Activated gamma-delta T cell treated with anti-CD3 and anti-CD28 coated beads, Interleukin-2, amount 50 U/mL, for 16 hours (primary cell): ENCODE measurements around the gene PSMA8.
"Not testable (repeated sequence)": the region's sequence is repeated elsewhere in the genome, so short reads cannot be mapped to it uniquely, and the experiment has no call there.

Experiments
- DNase-seq: peaks from one replicate; pipeline ENCODE4 v3.0.0-alpha.2; 2020; ENCODE audit warnings: low read depth

The PSMA8 gene

DNA sequence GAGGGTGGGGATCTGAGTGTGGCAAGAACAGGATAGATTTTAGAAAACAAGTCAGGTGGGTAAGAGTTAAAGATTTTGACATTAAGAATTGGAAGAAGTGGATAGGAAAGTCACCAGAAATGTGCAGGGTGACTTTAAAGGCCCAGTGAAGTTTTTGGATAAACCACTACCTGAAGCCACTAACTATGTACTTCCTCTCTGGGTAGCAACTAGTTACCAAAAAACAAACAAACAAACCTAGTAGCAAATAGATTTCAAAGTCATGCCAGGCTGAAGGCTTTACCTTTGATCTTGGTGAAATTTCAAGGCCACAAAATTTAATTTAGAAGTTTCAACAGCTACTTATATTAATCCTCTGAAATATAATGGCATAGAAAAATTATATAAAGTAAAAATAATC, 42.5 kb downstream of the PSMA8 start:
- DNase-seq = no peak

DNA sequence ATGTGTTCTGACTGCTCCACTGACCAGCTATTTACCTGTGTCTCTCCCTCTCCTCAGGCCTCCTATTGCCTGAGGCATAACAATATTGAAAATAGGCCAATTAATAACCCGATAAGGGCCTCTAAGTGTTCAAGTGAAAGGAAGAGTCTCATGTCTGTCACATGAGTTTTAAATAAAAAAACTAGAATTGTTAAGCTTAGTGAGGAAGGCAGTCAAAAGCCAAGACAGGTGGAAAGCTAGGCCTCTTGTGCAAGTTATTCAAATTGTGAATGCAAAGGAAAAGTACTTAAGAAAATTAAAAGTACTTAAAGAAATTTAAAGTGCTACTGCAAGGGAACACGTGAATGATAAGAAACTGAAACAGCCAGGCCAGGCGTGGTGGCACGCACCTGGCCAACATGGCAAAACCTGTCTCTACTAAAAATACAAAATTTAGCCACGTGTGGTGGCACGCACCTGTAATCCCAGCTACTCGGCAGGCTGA, 47.7 kb downstream of the PSMA8 start:
- no peak for DNase-seq

DNA sequence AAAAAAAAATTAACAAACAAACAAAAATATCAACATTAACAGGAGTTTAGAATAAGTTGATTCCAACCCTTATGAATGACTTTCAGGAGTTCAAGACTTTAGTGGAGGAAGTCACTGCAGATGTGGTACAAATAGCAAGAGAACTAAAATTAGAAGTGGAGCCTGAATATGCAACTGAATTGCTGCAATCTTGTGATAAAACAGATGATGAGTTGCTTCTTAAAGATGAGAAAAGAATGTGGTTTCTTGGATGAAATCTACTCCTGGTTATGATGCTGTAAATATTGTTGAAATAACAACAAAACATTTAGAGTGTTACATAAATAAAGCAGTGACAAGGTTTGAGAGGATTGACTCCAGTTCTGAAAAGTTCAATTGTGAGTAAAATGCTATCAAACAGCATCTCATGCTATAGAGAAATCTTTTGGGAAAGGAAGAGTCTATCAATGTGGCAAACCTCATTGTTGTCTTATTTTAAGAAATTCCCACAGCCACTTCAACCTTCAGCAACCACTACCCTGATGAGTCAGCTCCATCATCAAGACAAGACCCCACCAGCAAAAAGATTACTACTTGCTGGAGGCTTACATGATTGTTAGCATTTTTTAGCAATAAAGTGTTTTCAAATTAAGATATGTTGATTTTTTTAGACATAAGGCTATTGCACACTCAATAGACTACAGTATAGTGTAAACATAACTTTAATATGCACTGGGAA, 49.9 kb downstream of the PSMA8 start:
- DNase-seq = no peak

DNA sequence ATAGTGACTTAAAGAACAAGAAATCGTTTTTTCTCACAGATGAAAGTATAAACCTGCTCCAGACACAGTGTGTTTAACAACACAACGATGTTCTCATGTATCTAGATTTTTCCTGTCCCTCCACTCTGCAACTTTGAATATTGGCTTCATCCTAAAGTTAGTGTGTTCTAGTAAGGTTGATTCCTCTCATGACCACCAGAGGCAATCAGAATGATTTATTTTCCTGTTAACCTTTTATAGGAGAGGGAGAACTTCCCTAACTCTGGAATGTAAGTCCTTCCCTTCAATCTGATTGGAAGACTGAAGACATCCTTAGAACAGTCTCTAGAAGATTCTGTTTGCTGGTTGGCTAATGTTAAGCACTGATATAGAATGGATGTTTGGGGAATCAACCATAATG, 51.6 kb downstream of the PSMA8 start:
- no peak for DNase-seq

DNA sequence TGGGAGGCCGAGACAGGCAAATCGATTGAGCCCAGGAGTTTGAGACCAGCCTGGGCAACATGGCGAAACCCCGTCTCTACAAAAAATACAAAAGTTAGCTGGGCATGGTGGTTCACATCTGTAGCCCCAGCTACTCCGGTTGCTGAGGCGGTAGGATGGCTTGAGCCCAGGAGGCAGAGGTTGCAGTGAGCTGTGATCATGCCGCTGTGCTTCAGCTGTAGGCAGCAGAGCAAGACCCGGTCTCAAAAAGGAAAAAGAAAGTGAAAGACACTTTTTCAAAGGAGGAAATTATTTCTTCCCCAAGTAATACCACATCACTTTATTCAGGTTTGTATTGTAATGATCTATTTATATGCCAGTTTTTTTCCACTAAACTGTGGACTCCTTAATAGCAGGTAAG, 56.8 kb downstream of the PSMA8 start:
- DNase-seq = no peak

DNA sequence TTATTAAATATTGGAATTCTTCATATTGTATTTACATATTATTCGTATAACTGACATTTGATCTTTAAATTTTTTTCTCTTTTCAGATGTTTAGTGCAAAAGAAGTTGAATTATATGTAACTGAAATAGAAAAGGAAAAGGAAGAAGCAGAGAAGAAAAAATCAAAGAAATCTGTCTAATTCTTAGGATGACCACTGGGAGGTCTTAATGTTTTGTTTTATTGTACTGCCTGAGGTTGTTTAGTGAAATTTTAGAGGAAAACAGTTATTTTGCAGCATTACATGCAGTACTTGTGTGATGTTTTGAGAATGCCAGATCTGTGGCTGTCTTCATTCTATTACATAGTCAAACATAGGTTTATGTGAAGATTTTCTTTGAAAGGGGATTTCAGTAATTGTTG, 58.6 kb downstream of the PSMA8 start:
- no peak for DNase-seq

DNA sequence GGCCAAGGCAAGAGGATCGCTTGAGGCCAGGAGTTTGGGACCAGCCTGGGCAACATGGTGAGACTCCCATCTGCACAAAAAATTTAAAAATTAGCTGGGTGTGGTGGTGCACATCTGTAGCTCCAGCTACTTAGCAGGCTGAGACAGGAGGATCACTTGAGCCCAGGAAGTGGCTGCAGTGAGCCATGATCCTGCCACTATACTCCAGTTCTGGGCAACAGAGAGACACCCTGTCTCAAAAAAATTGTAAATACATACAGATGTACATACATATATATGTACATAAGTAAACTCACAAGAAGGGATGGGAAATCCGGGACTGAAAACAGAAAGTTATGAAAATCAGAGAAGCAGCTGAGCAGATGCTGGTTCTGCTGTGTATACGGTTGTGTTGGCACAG, 62.9 kb downstream of the PSMA8 start:
- no peak for DNase-seq

DNA sequence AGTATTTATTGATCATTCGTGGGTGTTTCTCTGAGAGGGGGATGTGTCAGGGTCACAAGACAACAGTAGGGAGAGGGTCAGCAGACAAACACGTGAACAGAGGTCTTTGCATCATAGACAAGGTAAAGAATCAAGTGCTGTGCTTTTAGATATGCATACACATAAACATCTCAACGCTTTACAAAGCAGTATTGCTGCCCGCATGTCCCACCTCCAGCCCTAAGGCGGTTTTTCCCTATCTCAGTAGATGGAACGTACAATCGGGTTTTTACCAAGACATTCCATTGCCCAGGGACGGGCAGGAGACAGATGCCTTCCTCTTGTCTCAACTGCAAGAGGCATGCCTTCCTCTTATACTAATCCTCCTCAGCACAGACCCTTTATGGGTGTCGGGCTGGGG, 68.3 kb downstream of the PSMA8 start:
- not testable (repeated sequence) for DNase-seq

DNA sequence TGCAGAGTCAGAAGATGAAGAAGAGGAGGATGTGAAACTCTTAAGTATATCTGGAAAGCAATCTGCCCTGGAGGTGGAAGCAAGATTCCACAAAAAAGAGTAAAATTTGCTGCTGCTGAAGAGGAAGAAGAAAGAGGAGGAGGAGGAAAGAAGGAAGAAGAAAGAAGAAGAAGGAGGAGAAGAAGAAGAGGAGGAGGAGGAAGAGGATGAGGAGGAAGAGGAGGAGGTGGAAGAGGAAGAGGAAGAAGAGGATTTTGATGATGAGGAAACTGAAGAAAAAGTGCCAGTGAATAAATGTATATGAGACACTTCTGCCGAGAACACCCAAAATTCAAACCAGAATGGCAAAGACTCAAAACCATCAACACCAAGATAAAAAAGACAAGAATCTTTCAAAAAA, 71.6 kb downstream of the PSMA8 start:
- no peak for DNase-seq

DNA sequence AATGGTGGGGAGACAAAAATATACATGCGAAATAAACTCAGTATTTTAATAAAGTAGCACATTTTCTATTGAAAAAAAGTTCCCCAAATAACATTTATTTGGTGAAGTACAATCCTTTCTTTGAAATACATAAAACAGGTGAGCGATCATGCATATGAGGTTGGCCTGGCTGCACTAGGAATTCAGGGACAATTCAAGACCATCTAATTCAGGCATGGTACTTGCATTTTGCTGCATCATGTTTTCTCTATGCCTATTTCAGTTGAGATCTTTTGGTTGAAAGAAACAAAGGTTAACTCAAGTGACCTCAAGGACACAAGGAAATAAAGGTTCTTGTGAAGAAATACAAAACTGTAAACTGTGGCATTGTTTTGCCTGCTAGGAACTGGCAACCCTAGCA, 72.8 kb downstream of the PSMA8 start:
- DNase-seq = no peak

DNA sequence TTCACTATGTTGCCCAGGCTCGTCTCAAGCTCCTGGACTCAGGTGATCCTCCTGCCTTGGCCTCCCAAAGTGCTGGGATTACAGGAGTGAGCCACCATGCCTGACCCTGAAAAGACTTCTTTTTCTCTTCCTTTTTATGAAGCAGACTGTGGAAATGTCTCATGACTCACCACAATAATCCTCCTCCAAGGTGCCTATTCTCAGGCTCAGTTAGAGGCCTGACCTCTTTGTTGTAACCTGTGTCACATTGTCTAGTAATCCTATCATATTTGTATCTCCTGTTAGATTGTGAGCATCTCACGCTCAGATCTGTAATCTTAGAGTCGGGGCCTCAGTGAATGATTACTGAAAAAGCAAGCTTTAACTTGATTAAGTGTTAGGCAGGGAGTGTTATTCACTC, 74.3 kb downstream of the PSMA8 start:
- DNase-seq = no peak

DNA sequence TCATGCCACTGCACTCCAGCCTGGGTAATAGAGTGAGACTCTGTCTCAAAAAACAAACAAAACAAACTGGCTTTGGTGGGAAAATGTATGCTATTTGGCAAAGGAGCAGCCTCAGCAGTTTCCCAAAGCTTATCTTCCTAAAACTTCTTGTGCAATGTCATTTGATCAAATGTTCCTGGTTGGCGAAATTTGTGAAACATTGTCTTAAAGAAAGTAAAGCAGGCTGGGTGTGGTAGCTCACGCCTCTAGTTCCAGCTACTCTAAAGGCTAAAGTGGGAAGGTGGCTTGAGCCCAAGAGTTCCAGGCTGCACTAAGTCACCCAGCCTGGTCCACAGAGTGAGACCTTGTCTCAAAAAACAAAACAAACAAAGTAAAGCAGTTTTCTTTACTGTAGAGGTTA, 75.3 kb downstream of the PSMA8 start:
- DNase-seq = no peak

DNA sequence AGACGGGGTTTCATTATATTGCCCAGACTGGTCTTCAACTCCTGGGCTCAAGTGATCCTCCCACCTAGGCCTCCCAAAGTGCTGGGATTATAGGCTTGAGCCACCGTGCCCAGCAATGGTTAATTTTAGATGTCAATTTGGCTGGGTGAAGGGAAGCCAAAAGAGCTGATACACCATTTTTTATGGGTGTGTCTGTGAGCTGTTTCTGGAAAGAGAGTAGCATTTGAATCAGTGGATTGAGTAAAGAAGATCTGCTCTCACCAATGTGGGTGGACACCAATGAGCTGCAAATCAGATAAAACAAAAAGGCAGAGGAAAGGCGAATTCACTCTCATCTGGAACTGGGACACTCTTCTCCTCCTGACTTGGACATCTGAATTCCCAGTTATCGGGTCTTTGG, 76.5 kb downstream of the PSMA8 start:
- no peak for DNase-seq

DNA sequence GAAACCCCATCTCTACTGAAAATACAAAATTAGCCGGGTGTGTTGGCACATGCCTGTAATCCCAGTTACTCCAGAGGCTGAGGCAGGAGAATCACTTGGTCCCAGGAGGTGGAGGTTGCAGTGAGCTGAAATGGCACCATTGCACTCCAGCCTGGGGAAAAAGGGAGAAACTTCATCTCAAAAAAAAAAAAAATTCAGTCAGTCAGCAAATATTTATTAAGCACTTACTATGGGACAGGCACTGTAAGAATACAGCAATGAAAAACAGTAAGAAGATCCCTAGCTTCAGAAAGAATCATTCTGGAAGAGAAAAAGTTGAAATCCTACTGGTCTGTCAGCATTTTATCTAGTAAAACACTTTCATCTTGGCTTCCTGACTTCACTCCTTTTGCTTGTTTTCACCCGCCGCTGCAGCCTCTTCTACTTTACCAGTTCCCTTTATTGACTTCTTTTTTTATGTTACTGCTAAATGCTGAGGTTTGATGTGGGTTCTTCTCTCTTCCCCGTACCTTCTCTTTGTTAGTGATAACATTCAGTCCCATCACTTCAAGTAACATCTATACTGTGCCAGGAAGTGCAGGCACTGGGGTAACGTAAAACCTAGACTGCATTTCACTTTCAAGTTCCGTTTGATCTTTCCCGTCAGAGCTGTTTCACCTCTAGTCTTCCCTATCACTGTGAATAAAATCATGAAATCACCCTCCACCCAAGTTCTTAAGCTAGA, 81.7 kb downstream of the PSMA8 start:
- DNase-seq = no peak

DNA sequence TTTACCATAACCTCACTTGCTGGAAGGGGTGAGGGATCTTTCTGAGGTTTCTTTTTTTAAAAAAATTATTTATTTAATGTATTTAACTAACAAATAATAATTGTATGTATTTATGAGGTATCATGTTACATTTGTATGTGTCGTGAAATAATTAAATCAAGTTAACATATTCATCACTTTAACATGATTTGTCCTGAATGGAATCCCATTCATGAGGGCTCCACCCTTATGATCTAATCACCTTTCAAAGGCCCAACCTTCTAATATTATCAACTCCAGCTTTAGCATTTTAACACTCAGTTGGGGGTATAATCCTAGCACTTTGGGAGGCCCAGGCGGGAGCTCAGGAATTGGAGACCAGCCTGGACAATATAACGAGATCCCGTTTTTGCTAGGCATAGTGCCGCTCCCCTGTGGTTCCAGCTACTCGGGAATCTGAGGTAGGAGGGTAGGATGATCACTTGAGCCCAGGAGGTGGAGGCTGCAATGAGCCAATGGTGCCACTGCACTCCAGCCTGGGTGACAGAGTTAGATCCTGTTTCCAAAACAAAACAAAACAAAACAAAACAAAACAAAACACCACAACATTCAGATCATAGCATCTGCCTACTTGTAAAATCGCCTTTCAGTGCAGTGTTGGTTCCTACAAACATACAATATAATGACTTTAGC, 91.5 kb downstream of the PSMA8 start:
- no peak for DNase-seq

DNA sequence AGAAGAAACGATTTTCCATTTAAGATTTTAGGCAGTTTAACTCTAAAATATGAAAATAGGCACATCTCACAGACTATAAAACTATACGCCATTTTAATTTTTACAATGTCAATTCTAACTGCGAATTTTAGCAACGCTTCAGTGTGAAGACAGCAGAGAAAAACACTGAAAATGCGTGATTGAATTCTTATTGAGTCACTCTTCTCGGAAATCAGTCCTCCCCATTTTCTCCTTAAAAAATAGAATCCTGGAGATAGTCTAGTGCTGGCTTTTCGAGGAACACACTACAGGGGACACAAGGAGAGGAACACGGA, 92.2 kb downstream of the PSMA8 start:
- DNase-seq = no peak

DNA sequence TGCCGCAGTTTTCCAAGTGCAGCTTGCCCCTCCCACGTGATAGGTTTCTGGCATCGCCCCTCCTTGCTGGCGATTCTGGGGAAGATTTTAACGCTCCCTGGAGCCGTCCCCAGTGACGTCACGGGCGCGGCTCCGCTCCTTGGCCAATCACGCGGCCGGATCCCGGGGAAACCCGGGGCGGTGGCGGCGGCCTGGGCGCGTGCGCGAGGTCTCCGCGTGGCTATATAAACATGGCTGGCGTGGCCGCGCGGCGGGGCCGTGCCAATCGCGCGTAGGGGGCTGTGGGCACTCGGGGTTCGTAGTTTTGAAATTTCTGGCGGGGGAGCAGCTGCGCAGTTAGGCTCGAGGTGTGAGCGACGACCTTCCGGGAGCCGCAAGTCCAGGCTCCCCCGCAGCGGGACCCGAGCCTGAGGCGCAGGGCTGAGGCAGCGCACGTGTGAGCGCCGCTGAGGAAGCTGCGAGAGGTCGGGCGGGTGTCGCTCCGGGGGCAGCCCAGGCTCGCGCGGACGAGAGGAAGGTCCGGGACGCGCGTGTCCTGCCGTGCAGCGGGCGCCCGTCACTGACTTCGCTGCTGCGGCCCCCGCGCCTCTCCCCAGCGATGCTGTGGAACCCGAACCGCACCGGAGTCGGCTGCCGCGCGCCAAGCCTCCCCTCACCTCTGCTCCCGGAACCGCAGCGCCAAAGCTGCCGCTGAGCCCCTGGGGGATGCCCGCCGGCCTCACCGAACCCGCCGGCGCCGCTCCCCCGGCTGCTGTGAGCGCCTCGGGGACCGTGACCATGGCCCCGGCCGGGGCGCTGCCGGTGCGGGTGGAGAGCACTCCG, 92.8 kb downstream of the PSMA8 start, which contains the start of gene TAF4B:
TAF4B (plus strand) TSS at position 217 of the 822 bp plus-strand sequence; CDS start at position 706, 489 bp downstream.
- DNase-seq = peak; percentile 87

DNA sequence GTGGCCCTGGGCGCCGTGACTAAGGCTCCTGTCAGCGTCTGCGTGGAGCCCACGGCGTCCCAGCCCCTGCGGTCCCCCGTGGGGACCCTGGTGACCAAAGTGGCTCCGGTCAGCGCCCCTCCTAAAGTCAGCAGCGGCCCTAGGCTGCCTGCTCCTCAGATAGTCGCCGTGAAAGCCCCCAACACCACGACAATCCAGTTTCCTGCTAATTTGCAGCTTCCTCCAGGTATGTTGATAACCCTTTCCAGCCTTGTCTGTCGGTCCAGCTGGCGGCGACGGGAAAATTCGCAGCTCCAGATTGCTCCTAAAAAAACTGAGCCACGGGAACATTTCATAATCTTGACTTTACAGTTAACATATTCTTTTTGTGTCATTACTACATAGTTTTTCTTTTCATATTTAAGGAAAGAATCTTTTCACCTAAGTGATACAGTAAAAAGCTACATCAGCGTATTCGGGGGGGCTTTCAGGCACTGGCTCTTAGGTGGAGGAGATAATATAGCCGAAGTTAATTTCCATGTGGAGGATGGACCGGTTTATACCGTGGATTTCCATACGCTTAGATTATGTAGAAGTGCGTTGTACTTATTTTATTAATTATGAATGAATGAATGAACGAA, 93.5 kb downstream of the PSMA8 start:
- no peak for DNase-seq

DNA sequence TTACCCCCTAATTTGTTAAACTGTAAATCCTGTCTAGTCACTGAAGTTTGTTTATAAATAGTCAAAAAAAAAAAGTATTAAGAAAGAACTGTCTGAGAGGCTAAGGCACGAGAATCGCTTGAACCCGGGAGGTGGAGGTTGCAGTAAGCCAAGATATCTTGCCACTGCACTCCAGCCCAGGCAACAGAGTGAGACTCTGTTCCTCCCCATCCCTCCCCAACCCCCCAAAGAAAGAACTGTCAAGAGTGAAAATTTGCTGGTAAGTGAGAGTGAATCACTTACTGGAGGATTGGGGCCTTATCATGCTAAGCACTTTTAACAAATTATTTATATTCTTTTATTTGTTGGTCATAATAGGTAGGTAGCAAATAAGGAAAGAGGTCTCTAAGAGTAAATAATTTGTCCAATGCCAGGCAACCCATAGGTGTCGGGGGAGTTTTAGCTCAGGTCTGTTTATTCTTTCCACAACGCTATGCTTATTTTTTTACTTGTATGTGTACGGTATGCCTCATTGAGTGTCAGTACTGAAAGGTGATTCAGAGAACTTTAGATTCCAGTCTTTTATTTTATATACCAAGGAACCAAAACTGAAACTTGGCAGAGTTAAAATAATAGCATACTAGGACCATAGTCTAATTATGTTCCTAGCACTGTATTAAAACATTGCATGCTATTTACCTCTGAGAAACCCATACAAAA, 95.0 kb downstream of the PSMA8 start:
- no peak for DNase-seq

DNA sequence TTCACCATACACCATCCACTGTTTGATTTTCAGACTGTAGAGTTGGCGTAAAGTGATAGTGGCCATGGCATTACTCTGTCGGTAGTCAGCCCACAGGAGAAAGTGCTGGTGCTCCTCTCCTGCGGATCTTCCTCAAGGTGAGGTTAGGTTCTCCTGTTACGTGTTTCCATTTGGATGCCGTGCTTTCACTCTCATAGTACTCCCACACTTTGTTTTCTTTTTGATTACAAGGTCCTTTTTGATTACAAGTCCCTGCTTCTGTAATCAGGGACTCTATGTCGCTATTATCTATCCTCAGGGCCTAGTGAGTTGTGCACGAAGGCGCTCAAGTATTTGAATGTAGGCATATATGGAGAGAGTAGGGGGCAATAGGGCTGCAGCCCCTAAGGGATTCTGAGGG, 96.8 kb downstream of the PSMA8 start:
- DNase-seq = no peak

DNA sequence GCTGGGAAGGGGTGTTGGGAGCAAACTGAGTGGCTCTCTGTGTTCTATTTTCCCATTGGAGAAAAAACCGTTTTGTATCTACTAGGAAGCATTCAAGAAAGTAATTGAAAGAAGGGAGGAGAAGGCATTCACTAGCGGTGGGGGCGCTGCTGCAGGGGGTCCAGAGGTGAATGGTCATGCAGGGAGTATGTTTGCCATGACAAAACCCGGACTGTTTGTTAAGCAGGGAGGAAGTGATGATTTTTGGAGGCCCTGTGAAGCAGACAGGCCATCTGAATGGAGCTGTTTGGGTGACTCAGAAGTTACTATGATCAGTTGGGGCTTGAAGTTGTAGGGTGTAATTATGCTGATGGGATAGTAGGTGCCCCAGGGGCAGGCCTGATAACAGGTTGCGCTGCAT, 99.5 kb downstream of the PSMA8 start:
- no peak for DNase-seq
